AG09309 (cell line): Measurements from ENCODE around the gene UBE2C.

Experiments
- DNase-seq: peaks from one replicate; pipeline ENCODE4 v3.0.0-alpha.2; 2010; ENCODE audit warnings: low read depth
- H3K4me3 ChIP-seq: 2 replicates; pipeline ENCODE4 v1.5.1; 2011; ENCODE audit warnings: mild to moderate bottlenecking, low read depth, low read length, moderate library complexity; ENCODE audit not compliant: control insufficient read depth
- CTCF ChIP-seq: IDR thresholded peaks from 2 replicates; pipeline ENCODE4 v1.5.1; 2011; ENCODE audit warnings: mild to moderate bottlenecking, low read depth, low read length, inconsistent platforms; ENCODE audit not compliant: insufficient read depth, control insufficient read depth; ENCODE audit errors: missing control alignments

UBE2C gene

GRCh38 chr20:45833030-45833882 lies 20.8 kb downstream of the UBE2C start, which contains the start of gene SNX21:
Gene SNX21, plus strand, starts transcription at chr20:45833799. Its CDS starts 121 bp downstream, at chr20:45833920.
- peak; percentile 82 for DNase-seq
- no peak for TF ChIP-seq CTCF
- H3K4me3 ChIP-seq, result peak within 1 kb of the TSS; percentile 73

- DNase-seq, result no peak
- H3K4me3 ChIP-seq, result peak overlapping the region; percentile 73
- no peak for TF ChIP-seq CTCF
Observed at GRCh38 chr20:45833883-45834796, 21.7 kb downstream of the UBE2C start.

- DNase-seq, result no peak
- no peak for TF ChIP-seq CTCF
Observed at GRCh38 chr20:45834797-45835161, 22.3 kb downstream of the UBE2C start.

GRCh38 chr20:45835329-45835765 lies 22.9 kb downstream of the UBE2C start:
- H3K4me3 ChIP-seq, result peak overlapping the region; percentile 73
- no peak for TF ChIP-seq CTCF
- DNase-seq, result no peak

More at GRCh38 chr20:45834797-45835161, 22.3 kb downstream of the UBE2C start:
- peak overlapping the region; percentile 73 for H3K4me3 ChIP-seq

- peak overlapping the region; percentile 73 for H3K4me3 ChIP-seq
- DNase-seq, result peak; percentile 53
- no peak for TF ChIP-seq CTCF
Observed at GRCh38 chr20:45835825-45836224, 23.4 kb downstream of the UBE2C start.

- TF ChIP-seq CTCF, result no peak
Observed at GRCh38 chr20:45836841-45837240, 24.4 kb downstream of the UBE2C start.

More at GRCh38 chr20:45836841-45837240, 24.4 kb downstream of the UBE2C start:
- H3K4me3 ChIP-seq, result no peak overlapping the region
- no peak for DNase-seq
